H9 (cell line): ENCODE results near the gene TNIK. TPM values are rescaled to one million over a fixed set of nuclear protein-coding genes. Genes with fewer than 3 reads are reported as not detected.

Source experiments
- DNase-seq: peaks from one replicate; pipeline ENCODE4 v3.0.0-alpha.2; 2017
- H2AFZ ChIP-seq: one replicate; pipeline ENCODE4 v1.6.1; 2013; ENCODE audit warnings: mild to moderate bottlenecking, low read length, control low read depth, moderate library complexity
- H2AK5ac ChIP-seq: 2 replicates; pipeline ENCODE4 v1.6.1; 2013; ENCODE audit warnings: low read length, control low read depth, mixed read lengths; ENCODE audit not compliant: insufficient read length
- H2BK120ac ChIP-seq: one replicate; pipeline ENCODE4 v1.6.1; 2013; ENCODE audit warnings: low read depth, mild to moderate bottlenecking, low read length, control low read depth, inconsistent platforms; ENCODE audit not compliant: poor library complexity, severe bottlenecking
- H2BK12ac ChIP-seq: 2 replicates; pipeline ENCODE4 v1.6.1; 2013; ENCODE audit warnings: low read length, control low read depth, mixed read lengths, low read depth; ENCODE audit not compliant: insufficient read length
- H2BK15ac ChIP-seq: 2 replicates; pipeline ENCODE4 v1.6.1; 2013; ENCODE audit warnings: low read depth, low read length, control low read depth
- H2BK20ac ChIP-seq: one replicate; pipeline ENCODE4 v1.6.1; 2013; ENCODE audit warnings: low read depth, mild to moderate bottlenecking, low read length, control low read depth, inconsistent platforms; ENCODE audit not compliant: poor library complexity, severe bottlenecking
- H2BK5ac ChIP-seq: 2 replicates; pipeline ENCODE4 v1.6.1; 2013; ENCODE audit warnings: low read length, control low read depth, mixed read lengths; ENCODE audit not compliant: insufficient read length
- H3K14ac ChIP-seq: 2 replicates; pipeline ENCODE4 v1.6.1; 2013; ENCODE audit warnings: low read length, control low read depth; ENCODE audit not compliant: insufficient read depth
- H3K18ac ChIP-seq: 2 replicates; pipeline ENCODE4 v1.6.1; 2013; ENCODE audit warnings: low read depth, mild to moderate bottlenecking, mixed read lengths, low read length, control low read depth; ENCODE audit not compliant: insufficient read length
- H3K23ac ChIP-seq: 2 replicates; pipeline ENCODE4 v1.6.1; 2013; ENCODE audit warnings: low read length, control low read depth, mixed read lengths, low read depth; ENCODE audit not compliant: insufficient read length
- H3K23me2 ChIP-seq: 2 replicates; pipeline ENCODE4 v1.6.1; 2013; ENCODE audit warnings: low read depth, mild to moderate bottlenecking, mixed read lengths, low read length, control low read depth; ENCODE audit not compliant: insufficient read length, poor library complexity, severe bottlenecking
- H3K27ac ChIP-seq: 2 replicates; pipeline ENCODE4 v1.5.1; 2013; ENCODE audit warnings: low read length, control low read depth, mixed read lengths, low read depth; ENCODE audit not compliant: insufficient read length
- H3K27me3 ChIP-seq: 2 replicates; pipeline ENCODE4 v1.6.1; 2013; ENCODE audit warnings: low read length, control low read depth, inconsistent platforms; ENCODE audit not compliant: insufficient read depth
- H3K4ac ChIP-seq: 2 replicates; pipeline ENCODE4 v1.6.1; 2013; ENCODE audit warnings: low read depth, mild to moderate bottlenecking, control low read depth, inconsistent platforms, low read length, moderate library complexity
- H3K4me1 ChIP-seq: 2 replicates; pipeline ENCODE4 v1.6.1; 2013; ENCODE audit warnings: low read length, control low read depth, inconsistent platforms; ENCODE audit not compliant: insufficient read depth
- H3K4me2 ChIP-seq: 2 replicates; pipeline ENCODE4 v1.6.1; 2013; ENCODE audit warnings: low read length, control low read depth, mixed read lengths; ENCODE audit not compliant: insufficient read length, insufficient read depth
- H3K56ac ChIP-seq: 2 replicates; pipeline ENCODE4 v1.6.1; 2013; ENCODE audit warnings: low read depth, mild to moderate bottlenecking, mixed read lengths, low read length, control low read depth; ENCODE audit not compliant: insufficient read length
- H3K79me1 ChIP-seq: 2 replicates; pipeline ENCODE4 v1.6.1; 2013; ENCODE audit warnings: low read depth, mild to moderate bottlenecking, moderate library complexity, low read length, control low read depth, inconsistent platforms; ENCODE audit not compliant: insufficient read depth, poor library complexity, severe bottlenecking
- H3K79me2 ChIP-seq: 2 replicates; pipeline ENCODE4 v1.6.1; 2013; ENCODE audit warnings: low read length, control low read depth, inconsistent platforms; ENCODE audit not compliant: insufficient read depth
- H3K9ac ChIP-seq: 2 replicates; pipeline ENCODE4 v1.6.1; 2013; ENCODE audit warnings: low read length, control low read depth, mixed read lengths; ENCODE audit not compliant: insufficient read length; ENCODE audit errors: extremely low read depth
- H3K9me3 ChIP-seq: one replicate; pipeline ENCODE4 v1.6.1; 2013; ENCODE audit warnings: low read depth, low read length, inconsistent platforms; ENCODE audit not compliant: control insufficient read depth
- H3T11ph ChIP-seq: one replicate; pipeline ENCODE4 v1.6.1; 2013; ENCODE audit warnings: mild to moderate bottlenecking, low read length, control low read depth, inconsistent platforms
- H4K20me1 ChIP-seq: one replicate; pipeline ENCODE4 v1.6.1; 2013; ENCODE audit not compliant: control insufficient read depth, insufficient read length, insufficient read depth
- H4K5ac ChIP-seq: 2 replicates; pipeline ENCODE4 v1.6.1; 2013; ENCODE audit warnings: low read depth, mild to moderate bottlenecking, mixed read lengths, low read length, control low read depth; ENCODE audit not compliant: insufficient read length
- H4K8ac ChIP-seq: replicated peaks from 2 replicates; pipeline ENCODE4 v1.6.1; 2013; ENCODE audit warnings: low read length, control low read depth, mixed read lengths, low read depth; ENCODE audit not compliant: insufficient read length
- H4K91ac ChIP-seq: 2 replicates; pipeline ENCODE4 v1.6.1; 2013; ENCODE audit warnings: low read depth, mild to moderate bottlenecking, moderate library complexity, mixed read lengths, low read length, control low read depth; ENCODE audit not compliant: insufficient read length
- H3K27ac Mint-ChIP-seq, 3 experiments: 2 replicates in 2 of 3; 3 replicates in 1 of 3; pipeline ENCODE4 v1.8.0; 2020 to 2021; ENCODE audit warnings: mixed read lengths in 3 of 3, mild to moderate bottlenecking in 1 of 3, moderate library complexity in 1 of 3
- H3K27me3 Mint-ChIP-seq: 2 replicates; pipeline ENCODE4 v1.8.0; 2021; ENCODE audit warnings: low read depth, mild to moderate bottlenecking, moderate library complexity, mixed read lengths
- H3K36me3 Mint-ChIP-seq, 3 experiments: 2 replicates in 2 of 3; 3 replicates in 1 of 3; pipeline ENCODE4 v1.8.0; 2020 to 2021; ENCODE audit warnings: low read depth in 3 of 3, mixed read lengths in 3 of 3; ENCODE audit not compliant: insufficient read depth in 1 of 3
- H3K4me1 Mint-ChIP-seq, 2 experiments: 2 replicates each; pipeline ENCODE4 v1.8.0; 2020; ENCODE audit warnings: mixed read lengths in 2 of 2
- H3K4me3 Mint-ChIP-seq, 2 experiments: 2 replicates in 1 of 2; 3 replicates in 1 of 2; pipeline ENCODE4 v1.8.0; 2020 to 2021; ENCODE audit warnings: mild to moderate bottlenecking in 2 of 2, mixed read lengths in 2 of 2, moderate library complexity in 1 of 2
- H3K9me3 Mint-ChIP-seq, 2 experiments: 2 replicates in 1 of 2; 3 replicates in 1 of 2; pipeline ENCODE4 v1.8.0; 2020; ENCODE audit warnings: mild to moderate bottlenecking in 2 of 2, mixed read lengths in 2 of 2, moderate library complexity in 1 of 2
- WGBS: extraction: QIAGEN DNeasy Blood & Tissue Kit; methylation state at CpG from one replicate; pipeline ENCODE4 v1.1.7; 2013; ENCODE audit warnings: missing lambda C conversion rate, low lambda C conversion rate, mixed read lengths; ENCODE audit not compliant: insufficient read length; ENCODE audit errors: extremely low coverage; 5-methylcytosine and 5-hydroxymethylcytosine counted together
- total RNA-seq: library from RNA; stranded (reverse); gene quantifications from 2 replicates; pipeline ENCODE4 v1.2.1, GENCODE V29; 2021
- TF ChIP-seq, protein P1 (sequence below): fragments of 200-600 bp; sonication (generic); conservative IDR thresholded peaks from 3 replicates; pipeline ENCODE4 v1.8.0; 2021; ENCODE audit warnings: antibody characterized with exemption, mild to moderate bottlenecking

TNIK gene
- total RNA-seq, 1 experiment from 2014 or later = 15.9 TPM

DNA sequence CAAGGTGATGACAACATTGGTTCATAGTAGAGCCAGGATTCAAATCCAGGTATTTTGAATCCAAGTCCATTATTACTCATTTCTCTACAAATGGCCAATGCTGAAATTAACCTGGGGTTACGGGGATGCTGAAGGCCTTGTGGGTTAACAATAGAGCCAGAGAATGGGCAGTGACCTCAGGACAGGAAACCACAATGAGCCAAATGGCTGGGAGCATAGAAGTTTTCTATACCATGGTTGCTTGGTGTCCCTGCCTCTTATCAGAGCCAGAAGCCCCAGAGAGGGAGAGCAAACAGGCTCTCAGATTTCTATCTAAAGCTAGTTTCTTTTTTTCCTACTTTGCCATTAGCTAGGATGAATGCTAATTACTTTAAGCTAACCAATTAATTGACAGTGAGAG lies 82.3 kb downstream of the TNIK start:
- Histone ChIP-seq H3K23me2 (no peaks in the 10 kb centered on the region), H3K4ac (no peak overlapping the region), H3K14ac (no peak overlapping the region), H2BK120ac (no peak overlapping the region), H2BK20ac (no peak overlapping the region), H2BK5ac (no peak overlapping the region), H3T11ph (no peak overlapping the region), H3K27me3 (no peaks in the 10 kb centered on the region), H4K20me1 (no peaks in the 10 kb centered on the region), H2BK15ac (no peak overlapping the region), H2AFZ (no peak overlapping the region), H3K9me3 (no peaks in the 10 kb centered on the region), H3K79me1 (no peaks in the 10 kb centered on the region), H4K5ac (no peak overlapping the region), H3K4me2 (no peak overlapping the region), H3K27ac (no peak overlapping the region), H3K18ac (no peak overlapping the region), H3K4me1 (peaks cover 12% of the 10 kb centered on the region; the same call in 1 of the 2 replicates), H3K9ac (no peak overlapping the region), H2BK12ac (no peak overlapping the region), H4K8ac (no peak overlapping the region), H3K79me2 (peaks cover 12% of the 10 kb centered on the region; the same call in 1 of the 2 replicates), H3K23ac (no peak overlapping the region), H2AK5ac (no peak overlapping the region), H4K91ac (no peak overlapping the region), H3K56ac (no peak overlapping the region)
- H3K4me1 Mint-ChIP-seq = peaks cover 25 to 37% of the 10 kb centered on the region in 2 experiments
- H3K9me3 Mint-ChIP-seq = no peaks in the 10 kb centered on the region
- no peak overlapping the region for H3K4me3 Mint-ChIP-seq
- WGBS = no CpG with 5 or more reads among the region's 1 CpG
- no peak for DNase-seq
- TF ChIP-seq, protein P1, sequence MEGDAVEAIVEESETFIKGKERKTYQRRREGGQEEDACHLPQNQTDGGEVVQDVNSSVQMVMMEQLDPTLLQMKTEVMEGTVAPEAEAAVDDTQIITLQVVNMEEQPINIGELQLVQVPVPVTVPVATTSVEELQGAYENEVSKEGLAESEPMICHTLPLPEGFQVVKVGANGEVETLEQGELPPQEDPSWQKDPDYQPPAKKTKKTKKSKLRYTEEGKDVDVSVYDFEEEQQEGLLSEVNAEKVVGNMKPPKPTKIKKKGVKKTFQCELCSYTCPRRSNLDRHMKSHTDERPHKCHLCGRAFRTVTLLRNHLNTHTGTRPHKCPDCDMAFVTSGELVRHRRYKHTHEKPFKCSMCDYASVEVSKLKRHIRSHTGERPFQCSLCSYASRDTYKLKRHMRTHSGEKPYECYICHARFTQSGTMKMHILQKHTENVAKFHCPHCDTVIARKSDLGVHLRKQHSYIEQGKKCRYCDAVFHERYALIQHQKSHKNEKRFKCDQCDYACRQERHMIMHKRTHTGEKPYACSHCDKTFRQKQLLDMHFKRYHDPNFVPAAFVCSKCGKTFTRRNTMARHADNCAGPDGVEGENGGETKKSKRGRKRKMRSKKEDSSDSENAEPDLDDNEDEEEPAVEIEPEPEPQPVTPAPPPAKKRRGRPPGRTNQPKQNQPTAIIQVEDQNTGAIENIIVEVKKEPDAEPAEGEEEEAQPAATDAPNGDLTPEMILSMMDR = no peak
- H3K36me3 Mint-ChIP-seq = no peaks in the 10 kb centered on the region
- H3K27me3 Mint-ChIP-seq = no peaks in the 10 kb centered on the region
- no peak overlapping the region for H3K27ac Mint-ChIP-seq
